Subcutaneous adipose tissue (tissue), 4 donors: Measurements from ENCODE around the gene SMIM29. TPM values are rescaled to one million over a fixed set of nuclear protein-coding genes. Genes with fewer than 3 reads are reported as not detected.

ENCODE experiments used
- total RNA-seq, 4 donors: library from RNA; depleted of rRNA; stranded (reverse); fragments of >200 nt; gene quantifications; one replicate each; pipeline ENCODE4 v1.1.0, GENCODE V29; 2016
- TF ChIP-seq, protein P1 (sequence below): fragments of 450-650 bp; IDR thresholded peaks from one replicate; pipeline ENCODE4 v1.5.1; 2016; ENCODE audit warnings: low read depth, mild to moderate bottlenecking, control low read depth, antibody characterized with exemption, moderate library complexity

The SMIM29 gene
- 10 to 100 TPM; 11.3 to 23.3 (median 19.5) TPM for total RNA-seq

DNA sequence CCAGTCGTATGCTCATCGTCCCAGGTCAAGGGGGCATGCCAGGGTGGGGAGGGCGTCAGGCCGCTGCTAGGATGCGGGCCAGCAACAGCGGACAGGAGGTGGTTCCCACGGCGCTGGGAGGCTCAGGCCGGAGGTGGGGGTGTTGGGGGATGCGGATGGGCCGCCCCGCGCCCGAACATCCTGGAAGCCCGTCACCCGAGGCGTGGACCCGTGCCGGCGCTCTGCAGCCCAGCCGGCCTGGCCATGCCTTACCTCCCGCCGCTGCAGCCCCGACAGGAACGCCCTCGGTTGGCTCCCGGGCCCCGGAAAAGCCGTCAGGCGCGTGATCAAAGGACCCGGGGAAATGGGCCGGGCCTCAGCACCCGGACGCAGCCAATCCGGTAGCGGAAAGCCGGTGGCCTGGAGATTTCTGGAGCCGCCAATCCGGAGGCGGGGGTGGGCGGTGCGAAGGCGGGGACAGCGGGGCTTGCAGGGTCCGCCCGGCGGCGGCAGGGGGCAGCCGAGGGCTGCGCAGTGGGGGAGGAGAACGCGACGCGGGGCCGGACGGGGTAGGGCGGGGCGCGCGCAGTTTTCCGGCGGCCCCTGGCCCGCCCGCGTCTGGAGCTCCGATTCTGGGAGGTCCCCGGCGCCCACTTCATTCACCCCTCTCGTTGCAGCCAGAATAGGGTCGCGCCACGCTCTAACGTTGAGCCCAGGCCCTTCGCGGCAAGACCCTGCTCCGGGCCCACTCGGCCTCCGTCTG, at the start of gene SMIM29:
Gene SMIM29 (minus strand): TSS at position 280 of the 742 bp plus-strand sequence. CDS start 1,215 bp downstream, outside the sequence.
- TF ChIP-seq, protein P1, sequence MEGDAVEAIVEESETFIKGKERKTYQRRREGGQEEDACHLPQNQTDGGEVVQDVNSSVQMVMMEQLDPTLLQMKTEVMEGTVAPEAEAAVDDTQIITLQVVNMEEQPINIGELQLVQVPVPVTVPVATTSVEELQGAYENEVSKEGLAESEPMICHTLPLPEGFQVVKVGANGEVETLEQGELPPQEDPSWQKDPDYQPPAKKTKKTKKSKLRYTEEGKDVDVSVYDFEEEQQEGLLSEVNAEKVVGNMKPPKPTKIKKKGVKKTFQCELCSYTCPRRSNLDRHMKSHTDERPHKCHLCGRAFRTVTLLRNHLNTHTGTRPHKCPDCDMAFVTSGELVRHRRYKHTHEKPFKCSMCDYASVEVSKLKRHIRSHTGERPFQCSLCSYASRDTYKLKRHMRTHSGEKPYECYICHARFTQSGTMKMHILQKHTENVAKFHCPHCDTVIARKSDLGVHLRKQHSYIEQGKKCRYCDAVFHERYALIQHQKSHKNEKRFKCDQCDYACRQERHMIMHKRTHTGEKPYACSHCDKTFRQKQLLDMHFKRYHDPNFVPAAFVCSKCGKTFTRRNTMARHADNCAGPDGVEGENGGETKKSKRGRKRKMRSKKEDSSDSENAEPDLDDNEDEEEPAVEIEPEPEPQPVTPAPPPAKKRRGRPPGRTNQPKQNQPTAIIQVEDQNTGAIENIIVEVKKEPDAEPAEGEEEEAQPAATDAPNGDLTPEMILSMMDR: no peak

DNA sequence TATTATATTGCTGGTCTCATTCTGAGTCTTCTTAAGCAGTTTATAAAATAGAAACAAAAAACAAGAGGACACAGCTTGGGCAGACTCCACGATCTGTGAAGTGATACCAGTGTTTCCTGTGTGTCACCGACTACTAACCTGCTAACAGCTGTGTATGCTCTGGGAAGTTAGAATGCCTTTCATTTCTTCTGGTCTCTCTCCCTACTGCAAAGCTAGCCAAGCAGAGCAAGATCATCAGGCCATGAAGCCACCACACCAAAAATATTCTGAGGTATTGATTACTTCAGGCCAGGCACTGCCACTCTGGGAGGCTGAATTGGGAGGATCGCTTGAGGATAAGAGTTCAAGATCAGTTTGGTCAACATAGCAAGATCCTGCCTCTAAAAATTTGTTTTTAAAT, 46.9 kb upstream of the SMIM29 start:
- TF ChIP-seq, protein P1: no peak

DNA sequence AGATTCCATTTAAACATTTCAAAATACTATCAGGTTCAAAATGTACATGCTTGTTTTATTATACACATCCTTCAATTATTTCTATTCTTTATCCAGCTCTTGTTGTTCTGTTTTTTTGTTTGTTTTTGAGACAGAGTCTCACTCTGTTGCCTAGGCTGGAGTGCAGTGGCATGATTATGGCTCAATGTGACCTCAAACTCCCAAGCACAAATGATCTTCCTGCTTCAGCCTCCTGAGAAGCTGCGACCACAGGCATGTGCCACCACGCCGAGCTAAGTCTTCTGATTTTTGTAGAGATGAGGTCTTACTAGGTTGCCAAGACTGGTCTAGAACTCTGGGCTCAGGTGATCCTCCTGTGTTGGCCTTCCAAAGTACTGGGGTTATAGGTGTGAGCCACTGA, 44.1 kb upstream of the SMIM29 start:
- TF ChIP-seq, protein P1: no peak

DNA sequence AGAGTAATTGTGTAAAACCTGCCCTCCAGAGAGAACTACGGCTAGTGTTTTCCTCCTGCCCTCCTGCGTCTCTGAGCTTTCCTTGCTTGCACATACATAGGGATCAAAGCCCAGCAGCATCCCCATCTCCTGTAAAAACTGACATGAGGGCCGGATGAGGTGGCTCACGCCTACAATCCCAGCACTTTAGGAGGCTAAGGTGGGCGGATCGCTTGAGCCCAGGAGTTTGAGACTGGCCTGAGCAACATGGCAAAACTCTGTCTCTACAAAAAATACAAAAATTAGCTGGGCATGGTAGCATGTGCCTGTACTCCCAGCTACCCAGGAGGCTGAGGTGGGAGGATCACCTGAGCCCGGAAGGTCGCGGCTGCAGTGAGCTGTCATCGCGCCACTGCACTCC, 40.3 kb upstream of the SMIM29 start:
- TF ChIP-seq, protein P1: no peak

DNA sequence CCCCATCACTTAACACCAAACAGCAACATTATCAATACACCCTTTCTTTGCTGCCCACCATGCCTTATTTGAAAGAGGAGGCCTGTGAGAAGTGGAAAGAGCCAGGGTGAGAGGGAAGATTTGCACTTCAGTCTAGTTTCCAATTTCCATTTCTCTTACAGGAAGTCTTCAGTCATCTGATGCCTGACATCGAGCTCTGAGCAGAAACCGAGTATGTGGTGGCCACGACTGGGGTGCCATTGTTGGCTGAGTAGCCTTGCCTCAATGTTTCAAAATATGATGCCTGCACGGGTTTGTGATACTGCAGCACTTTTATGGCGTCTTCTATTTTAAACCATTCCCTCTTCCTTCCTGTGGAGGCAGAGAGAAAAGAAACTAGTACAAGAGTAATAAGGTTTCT, 39.8 kb upstream of the SMIM29 start:
- TF ChIP-seq, protein P1: no peak

DNA sequence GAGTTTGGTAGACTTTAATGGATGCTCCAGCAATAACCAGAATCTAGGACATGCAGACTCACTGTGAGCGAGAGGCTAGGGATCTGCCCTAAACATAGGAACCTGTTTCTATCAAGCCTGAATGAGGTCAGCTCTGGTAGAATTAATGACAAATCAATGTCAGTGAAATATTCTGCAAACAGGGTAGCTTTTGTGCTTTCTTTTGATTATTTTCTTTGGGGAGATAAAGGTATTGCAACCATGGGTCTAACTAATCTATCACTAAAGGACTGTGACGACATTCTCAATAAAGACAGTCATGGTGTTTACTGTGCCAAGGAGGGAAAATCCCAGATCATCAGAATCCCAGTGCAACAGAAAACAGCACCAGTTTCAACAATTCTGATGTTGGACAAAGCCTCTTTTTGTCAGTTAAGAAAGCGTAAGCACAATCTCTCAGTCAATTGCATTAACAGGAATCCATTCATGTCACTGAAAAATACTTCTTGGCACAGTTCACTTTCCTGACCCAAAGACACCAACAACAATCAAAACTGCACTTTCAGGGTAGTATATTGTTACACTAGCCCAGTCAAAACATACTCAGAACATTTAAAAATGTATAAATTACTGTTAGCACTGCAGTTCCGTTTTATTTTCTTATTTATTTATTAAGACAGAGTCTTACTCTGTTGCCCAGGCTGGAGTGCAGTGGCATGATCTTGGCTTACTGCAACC, 36.8 kb upstream of the SMIM29 start:
- TF ChIP-seq, protein P1: no peak
